ENCODE measurements around the gene CAGE1.

DNA sequence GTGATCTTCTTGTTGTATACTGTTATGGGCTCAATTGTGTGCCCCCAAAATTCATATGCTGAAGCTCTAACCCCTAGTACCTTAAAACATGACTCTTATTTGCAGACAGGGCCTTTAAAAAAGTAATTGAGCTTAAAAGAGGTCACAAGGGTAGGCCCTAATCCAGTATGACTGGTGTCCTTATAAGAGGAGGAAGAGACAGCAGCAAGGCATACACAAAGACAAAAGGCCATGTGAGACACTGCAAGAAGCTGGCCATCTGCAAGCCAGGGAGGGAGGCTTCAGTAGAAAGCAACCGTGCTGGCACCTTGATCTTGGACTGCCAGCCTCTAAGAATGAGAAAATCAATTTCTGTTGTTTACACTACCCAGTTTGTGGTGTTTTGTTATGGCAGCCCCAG lies 8.4 kb downstream of the CAGE1 start:
- TF ChIP-seq, protein P1, sequence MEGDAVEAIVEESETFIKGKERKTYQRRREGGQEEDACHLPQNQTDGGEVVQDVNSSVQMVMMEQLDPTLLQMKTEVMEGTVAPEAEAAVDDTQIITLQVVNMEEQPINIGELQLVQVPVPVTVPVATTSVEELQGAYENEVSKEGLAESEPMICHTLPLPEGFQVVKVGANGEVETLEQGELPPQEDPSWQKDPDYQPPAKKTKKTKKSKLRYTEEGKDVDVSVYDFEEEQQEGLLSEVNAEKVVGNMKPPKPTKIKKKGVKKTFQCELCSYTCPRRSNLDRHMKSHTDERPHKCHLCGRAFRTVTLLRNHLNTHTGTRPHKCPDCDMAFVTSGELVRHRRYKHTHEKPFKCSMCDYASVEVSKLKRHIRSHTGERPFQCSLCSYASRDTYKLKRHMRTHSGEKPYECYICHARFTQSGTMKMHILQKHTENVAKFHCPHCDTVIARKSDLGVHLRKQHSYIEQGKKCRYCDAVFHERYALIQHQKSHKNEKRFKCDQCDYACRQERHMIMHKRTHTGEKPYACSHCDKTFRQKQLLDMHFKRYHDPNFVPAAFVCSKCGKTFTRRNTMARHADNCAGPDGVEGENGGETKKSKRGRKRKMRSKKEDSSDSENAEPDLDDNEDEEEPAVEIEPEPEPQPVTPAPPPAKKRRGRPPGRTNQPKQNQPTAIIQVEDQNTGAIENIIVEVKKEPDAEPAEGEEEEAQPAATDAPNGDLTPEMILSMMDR (IDR thresholded peaks at IDR 0.05; ENCODE audit: low read depth, low read length), result no peak
- TF ChIP-seq EZH2phosphoT487 (IDR thresholded peaks at IDR 0.05; ENCODE audit: low read depth), result no peak
